HuH-7 (cell line): ENCODE measurements around the gene PIK3R5.
"Not testable (repeated sequence)": the region's sequence is repeated elsewhere in the genome, so short reads cannot be mapped to it uniquely, and the experiment has no call there.

ENCODE experiments used
- DNase-seq: peaks from one replicate; pipeline ENCODE4 v3.0.0; 2011; ENCODE audit warnings: low spot score

The PIK3R5 gene

GRCh38 chr17:8859027-8859803 lies 106.3 kb downstream of the PIK3R5 start:
- no peak for DNase-seq

- DNase-seq, result no peak
Measured at GRCh38 chr17:8857919-8858318, 107.6 kb downstream of the PIK3R5 start.

DNA sequence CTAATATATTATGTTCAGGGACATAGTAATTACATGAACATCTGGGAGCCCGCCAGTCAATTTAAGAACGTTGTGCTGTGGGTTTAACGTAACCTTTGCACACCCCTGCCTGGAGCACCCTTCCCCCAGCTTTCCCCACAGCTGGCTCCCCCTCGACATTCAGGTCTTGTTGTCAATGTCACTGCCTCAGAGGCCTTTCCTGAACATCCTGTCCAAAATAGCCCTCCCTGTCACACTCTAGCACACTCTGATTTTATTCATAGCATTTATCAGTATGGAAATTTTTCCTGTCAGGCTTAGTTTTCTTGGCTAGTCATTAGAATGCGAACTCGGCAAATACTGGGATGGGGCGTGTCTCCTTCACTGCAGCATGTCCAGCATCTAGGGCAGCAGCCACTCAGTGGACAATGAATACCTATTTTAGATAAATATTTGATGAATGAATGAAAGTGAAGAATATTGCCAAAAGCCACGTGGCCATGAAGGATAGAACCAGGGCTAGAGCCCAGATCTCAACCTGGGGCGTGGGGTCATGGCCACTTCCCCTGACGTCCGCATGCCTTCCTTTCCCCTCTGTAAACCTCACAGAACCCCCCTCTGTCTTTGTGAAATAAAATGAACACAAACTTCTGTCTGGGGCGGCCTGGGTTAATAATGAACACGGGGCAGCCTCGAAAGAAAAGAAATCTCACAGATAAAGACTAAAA lies 108.5 kb downstream of the PIK3R5 start:
- DNase-seq, result no peak

GRCh38 chr17:8856205-8856603 lies 109.3 kb downstream of the PIK3R5 start:
- DNase-seq, result not testable (repeated sequence)

DNA sequence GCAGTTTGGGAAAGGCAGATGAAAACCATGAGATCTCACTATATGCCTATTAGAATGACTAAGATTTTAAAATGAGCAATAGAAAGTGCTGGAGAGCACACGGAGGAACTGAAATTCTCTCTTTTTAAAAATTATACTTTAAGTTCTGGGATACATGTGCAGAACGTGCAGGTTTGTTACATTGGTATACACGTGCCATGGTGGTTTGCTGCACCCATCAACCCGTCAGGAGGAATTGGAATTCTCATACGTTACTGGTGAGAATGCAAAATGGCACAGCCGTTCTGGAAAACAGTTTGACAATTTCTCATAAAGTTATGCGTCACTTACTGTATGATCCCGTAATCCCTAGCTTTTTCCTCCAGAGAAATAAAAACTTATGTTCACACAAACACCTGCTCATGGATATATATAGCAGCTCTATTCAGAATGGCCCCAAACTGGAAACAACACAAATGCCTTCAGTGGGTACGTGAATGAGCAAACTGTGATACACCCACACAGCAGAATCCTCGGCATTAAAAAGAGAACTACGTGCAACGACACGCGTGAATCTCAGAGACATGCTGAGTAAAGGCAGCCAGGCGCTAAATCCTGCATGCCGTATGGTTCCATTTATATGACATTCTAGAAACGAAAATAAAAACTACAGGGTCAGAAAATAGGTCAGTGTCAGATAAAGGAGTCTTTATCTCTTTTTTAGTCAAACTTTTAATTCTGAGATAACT lies 109.9 kb downstream of the PIK3R5 start:
- DNase-seq, result no peak

DNA sequence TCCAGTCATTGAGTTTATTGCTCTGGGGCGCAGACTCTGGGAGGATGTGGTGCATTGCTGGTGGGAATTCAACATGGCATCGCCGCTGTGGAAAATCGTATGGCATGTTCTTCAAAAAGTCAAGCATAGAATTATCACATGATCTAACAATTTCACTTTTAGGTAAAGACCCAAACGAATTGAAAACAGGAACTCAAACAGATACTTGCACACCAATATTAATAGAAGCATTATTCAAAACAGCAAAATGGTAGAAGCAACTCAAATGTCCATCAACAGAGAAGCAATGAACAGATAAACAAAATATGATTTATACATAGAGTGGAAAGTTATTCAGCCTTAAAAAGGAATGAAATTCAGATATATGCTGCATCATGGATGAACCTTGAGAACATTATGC lies 113.9 kb downstream of the PIK3R5 start:
- no peak for DNase-seq

DNA sequence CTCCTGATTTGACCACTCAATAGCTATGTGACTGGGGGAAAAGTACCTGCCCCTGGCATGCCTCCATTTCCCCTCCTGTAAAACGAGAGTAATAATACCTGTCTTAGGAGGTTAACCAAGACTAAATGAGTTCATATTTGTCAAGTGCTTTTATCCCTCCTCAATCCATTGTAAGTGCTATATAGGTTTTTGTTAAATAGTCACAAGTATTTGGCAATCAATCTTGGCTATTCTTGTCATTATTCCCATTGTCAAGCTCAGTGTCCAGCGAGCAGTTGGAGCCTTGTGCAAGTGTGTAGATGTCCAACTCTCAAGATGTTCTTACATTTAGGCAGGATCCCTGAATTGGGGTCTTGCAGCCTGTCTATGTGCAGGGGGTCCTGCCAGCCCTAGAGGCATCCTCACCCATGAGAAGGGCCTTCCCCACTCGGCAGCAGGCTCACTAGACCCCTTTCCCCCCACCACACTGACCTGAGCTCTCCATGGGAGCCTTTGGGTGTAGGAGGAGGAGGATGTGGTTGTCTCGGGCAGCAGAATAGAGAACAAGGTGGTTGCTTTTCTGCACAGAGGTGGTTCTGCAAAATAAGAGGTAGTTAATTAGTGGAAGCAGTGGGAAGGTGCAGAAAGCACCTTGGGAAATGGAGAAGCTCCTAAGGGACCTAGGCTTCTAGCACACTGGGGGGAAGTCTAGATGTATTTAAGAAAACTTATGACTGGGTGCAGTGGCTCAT lies 116.0 kb downstream of the PIK3R5 start:
- DNase-seq, result no peak

DNA sequence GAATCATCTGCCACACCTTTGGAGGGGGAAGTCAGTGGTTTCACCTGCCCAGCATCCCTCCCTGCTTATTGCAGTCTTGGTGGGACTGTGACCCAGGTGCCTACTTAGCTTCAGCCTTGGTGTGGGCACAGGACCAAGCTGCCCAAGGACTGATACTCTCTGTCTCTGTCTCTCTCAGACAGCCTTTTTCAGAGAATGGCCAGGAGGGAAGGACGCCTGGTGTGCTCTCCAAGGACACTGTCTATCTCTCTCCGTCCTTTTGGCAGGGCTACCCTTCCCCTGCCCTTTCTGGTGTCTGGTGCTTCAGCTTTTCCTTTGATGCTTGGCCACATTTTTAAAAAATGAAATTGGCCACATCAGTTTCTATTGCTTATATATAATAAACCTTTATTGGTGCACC lies 117.6 kb downstream of the PIK3R5 start:
- DNase-seq, result no peak

DNA sequence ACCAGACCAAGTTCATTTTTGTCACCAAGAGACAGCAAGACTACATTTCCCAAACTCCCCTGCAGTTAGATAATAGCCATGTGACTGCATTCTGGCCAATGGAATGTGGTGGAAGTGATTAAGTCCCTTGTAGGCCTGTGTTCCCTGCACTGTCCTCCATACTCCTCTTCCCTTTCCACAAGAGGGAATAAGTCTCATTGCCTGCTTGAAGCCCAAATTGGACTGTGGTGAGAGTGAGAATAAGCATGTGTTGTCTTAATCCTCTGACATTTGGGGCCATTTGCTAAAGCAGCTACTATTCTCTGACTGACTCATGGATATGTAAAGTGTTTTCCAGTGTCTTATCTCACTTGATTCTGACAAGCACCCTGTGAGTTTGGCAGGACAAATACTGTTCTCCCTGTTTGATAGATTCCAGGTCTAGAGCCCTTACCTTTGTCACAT lies 118.7 kb downstream of the PIK3R5 start:
- peak; percentile 42 for DNase-seq

DNA sequence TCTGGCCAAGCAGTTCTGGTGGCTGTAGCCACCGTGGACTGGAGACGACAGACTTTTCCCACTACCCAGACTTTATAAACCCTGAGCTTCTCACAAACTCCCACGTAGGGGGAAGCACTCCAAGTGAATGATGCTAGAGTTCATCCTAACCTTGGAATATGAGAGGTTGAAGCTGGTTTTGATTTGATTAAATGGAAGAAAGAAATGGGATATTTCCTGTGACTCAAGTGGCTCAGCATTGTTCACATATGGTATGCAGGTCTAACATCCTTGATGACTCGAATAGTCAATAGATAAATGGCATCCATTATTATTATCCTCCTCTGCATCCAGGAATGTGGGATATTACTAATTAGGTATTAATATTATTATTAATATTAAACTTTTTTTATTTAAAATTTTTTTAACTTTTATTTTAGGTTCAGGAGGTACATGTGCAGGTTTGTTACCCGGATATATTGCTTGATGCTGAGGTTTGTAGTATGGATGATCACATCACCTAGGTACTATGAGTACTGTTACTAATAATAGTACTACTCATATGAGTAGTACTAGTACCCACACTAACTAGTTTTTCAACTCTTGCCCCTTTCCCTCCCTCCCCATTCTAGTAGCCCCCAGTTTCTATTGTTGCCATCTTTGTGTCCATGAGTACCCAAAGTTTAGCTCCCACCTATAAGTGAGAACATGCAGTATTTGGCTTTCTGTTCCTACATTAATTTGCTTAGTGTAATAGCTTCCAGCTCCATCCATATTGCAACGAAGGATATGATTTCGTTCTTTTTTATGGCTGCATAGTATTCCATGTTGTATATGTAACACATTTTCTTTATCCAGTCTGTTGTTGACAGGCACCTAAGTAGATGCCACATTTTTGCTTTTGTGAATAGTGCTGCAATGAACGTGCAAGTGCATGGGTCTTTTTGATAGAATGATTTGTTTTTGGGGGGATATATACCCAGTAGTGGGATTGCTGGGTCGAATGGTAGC lies 121.0 kb downstream of the PIK3R5 start:
- no peak for DNase-seq

DNA sequence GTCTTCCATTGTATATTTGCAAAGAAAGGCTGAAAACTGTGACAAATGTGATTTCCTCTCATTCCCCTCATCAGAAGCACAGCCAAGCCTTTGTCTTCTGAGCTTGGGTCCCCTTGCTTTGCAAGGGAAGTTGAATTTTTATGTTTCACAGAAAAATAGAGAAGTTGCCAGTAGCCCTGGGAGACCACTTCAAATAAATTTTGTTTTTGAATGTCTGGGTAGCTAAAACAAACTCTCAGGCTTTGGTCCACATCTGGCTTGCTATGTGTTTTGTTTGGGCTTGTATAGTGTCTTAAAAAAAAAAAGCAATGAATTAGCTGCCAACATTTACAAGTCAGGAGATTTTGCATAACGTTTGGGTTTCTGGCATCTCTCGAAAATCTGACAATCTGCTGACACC lies 122.2 kb downstream of the PIK3R5 start:
- DNase-seq, result no peak

DNA sequence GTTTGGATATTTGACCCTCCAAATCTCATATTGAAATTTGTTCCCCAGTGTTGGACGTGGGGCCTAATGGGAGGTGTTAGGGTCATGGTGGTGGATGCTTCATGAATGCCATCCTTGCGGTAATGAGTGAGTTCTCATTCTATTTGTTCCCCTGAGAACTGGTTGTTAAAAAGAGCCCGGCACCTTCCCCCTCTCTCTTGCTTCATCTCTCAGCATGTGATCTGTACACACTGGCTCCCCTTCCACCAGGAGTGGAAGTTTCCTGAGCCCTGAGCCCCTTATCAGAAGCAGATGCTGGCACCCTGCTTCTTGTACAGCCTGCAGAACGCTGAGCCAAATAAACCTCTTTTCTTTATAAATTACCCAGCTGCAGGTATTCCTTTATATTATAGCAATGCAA lies 123.7 kb downstream of the PIK3R5 start:
- DNase-seq, result no peak

DNA sequence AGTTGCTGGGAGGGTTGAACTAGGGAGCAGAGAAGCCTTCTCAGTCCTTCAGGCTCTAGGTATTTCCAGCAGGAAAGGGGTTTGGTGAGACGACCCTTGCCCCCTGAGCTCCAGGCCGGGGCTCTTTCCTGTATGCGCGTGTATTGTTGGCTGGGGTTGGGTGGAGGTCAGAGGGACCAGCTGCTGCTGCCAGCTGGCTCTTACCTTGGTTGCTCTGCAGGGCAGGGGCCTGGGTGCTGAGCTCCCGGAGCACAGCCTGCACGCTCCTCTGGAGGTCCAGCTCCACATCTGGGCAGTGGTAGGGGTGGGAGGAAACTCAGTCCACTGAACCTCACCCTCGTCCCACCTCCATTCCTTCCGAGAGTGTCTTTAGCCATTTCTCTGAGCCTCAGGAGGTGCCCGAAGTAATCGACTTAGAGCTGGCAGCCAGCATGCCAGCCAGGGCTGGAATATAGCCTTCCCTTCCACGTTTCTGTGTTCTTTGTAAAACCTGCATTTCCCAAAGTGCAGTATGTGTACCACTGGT lies 126.0 kb downstream of the PIK3R5 start:
- no peak for DNase-seq

DNA sequence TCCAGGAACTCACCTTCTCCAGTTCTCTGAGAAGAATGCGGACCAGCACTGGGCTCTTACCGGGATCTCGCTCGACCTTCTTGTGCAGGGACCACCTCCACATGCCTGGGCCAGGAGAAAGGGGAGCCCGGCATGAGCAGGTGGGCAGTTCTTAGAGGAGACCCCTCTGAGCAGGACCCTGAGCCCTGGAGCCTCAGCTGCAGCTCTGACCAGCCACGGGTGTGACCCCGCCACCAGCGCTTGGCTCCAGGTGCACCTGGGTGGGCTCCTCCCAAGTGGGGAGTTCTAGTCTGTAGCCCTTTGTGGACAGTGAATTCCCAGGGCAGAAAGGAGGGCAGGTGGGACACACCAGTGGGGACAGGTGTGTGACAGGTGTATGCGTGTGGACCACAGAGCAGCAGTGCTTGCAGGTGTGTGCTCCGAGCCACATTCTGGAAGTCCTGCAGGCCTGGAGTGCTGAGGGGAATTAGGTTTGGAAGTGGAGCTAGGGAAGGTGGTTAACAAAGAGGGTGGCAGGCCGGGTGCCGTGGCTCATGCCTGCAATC lies 126.9 kb downstream of the PIK3R5 start:
- DNase-seq, result no peak

DNA sequence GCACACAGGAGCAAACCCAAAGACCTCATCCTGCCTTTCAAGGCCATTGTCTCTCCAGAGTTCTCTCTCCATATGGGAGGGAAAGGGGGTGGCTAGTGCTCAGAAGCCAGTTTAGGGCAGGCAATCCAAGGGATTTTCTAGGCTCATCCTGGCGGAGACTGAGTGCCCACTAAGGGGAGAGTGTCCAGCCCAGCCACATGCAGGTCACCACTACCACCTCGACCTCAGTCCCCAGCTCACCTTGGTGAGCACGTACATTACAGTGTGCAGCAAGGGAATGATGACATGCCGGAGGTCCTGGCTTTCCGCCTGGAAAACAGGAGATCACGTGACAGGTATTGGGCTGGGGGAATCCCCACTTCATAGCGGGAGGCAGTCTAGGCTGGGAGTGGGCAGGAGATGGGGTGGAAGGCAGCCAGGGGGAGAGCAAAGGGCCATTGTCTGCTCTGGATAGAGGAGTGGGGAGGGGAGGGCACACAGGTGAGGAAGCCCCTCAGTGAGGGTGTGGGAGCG lies 127.9 kb downstream of the PIK3R5 start:
- peak; percentile 69 for DNase-seq

- no peak for DNase-seq
Measured at GRCh38 chr17:8836821-8837562, 128.5 kb downstream of the PIK3R5 start.

GRCh38 chr17:8835631-8836364 lies 129.7 kb downstream of the PIK3R5 start:
- no peak for DNase-seq

DNA sequence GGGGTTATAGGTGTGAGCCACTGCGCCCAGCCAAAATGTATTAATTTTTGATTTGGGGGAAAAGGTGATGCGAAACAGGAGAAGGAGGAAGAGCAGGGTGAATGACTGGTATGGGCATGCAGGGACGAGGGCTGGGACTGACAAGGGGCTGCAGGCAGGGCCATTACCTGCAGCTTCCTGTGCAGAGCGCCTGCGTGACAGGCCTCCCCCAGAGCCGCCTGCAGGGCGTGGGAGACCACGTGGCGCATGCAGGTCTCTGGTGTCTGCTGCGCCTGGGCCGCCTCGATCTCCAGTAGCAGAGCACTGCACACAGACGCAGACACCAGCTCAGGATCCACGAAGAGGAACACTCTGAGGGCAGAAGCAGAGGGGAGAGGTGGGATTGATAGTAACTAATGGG lies 130.4 kb downstream of the PIK3R5 start:
- DNase-seq, result no peak
